K562 (cell line): ENCODE data around the gene GLT1D1.

ENCODE experiments used
- EZH2 ChIP-seq: IDR thresholded peaks from 2 replicates; pipeline ENCODE4 v1.6.1; 2012; ENCODE audit warnings: low read depth, mild to moderate bottlenecking, inconsistent platforms, low read length, borderline replicate concordance
- TARDBP ChIP-seq: fragments of 450-650 bp; IDR thresholded peaks from 2 replicates; pipeline ENCODE4 v1.6.1; 2016

DNA sequence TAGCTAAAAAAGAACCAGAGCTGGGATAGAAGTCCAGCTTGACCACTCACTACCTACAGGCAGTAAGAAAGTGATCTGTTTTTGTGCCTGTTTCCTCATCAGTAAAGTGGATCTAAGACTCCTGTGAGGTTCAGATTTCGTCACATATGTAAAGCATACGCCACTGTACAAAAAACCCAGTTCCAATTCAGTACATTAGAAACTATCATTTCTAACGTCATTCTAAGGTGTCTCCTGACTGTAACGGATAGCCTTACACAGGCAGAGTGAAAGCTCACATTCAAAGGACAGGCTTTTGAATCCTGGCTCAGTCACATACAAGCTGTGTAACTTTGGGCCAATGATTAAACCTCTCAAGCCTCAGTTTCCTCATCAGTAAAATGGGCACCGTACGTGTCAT, 33.0 kb upstream of the GLT1D1 start:
- TF ChIP-seq EZH2 (no peak), TARDBP (no peak)
